CD4-positive, CD25-positive, alpha-beta regulatory T cell (primary cell): ENCODE data around the gene PTPN9. TPM values are rescaled to one million over a fixed set of nuclear protein-coding genes. Genes with fewer than 3 reads are reported as not detected.

Source experiments
- ATAC-seq, 2 donors: fragments of 150-1000 bp; cut with Tn5 transposase; one replicate each; pipeline ENCODE4 v1.10.0; 2021; ENCODE audit warnings: low read depth in 2 of 2, moderate number of reproducible peaks in 2 of 2, moderate library complexity in 1 of 2
- DNase-seq, 3 donors: peaks; one replicate each; pipeline versions ENCODE4 v3.0.0 to v3.0.0-alpha.2; 2012 to 2022; ENCODE audit warnings: mixed read lengths in 1 of 3
- H3K27ac ChIP-seq: one replicate; pipeline ENCODE4 v1.7.0; 2013; ENCODE audit warnings: mild to moderate bottlenecking, low read length; ENCODE audit not compliant: insufficient read depth, poor library complexity, severe bottlenecking
- H3K27me3 ChIP-seq: one replicate; pipeline ENCODE4 v1.7.0; 2013; ENCODE audit warnings: low read length; ENCODE audit not compliant: control insufficient read depth, insufficient read depth
- H3K36me3 ChIP-seq: one replicate; pipeline ENCODE4 v1.7.0; 2013; ENCODE audit warnings: mild to moderate bottlenecking, low read length, moderate library complexity; ENCODE audit not compliant: control insufficient read depth, insufficient read depth
- H3K4me1 ChIP-seq: 2 replicates; pipeline ENCODE4 v1.7.0; 2013; ENCODE audit warnings: mild to moderate bottlenecking, low read length; ENCODE audit not compliant: insufficient read depth, control insufficient read depth, poor library complexity, severe bottlenecking
- H3K4me3 ChIP-seq: one replicate; pipeline ENCODE4 v1.7.0; 2013; ENCODE audit warnings: low read depth, mild to moderate bottlenecking, low read length, moderate library complexity
- H3K9me3 ChIP-seq, 2 experiments: 1 replicate in 1 of 2; 2 replicates in 1 of 2; pipeline ENCODE4 v1.7.0; 2013; ENCODE audit warnings: low read length in 2 of 2, mild to moderate bottlenecking in 1 of 2, moderate library complexity in 1 of 2; ENCODE audit not compliant: control insufficient read depth in 2 of 2
- H3K27ac Mint-ChIP-seq, 3 donors: one replicate each; pipeline ENCODE4 v1.8.0; 2020 to 2022; ENCODE audit warnings: mild to moderate bottlenecking in 3 of 3, mixed read lengths in 3 of 3, moderate library complexity in 2 of 3
- H3K27me3 Mint-ChIP-seq: one replicate; pipeline ENCODE4 v1.8.0; 2022; ENCODE audit warnings: mild to moderate bottlenecking, mixed read lengths
- H3K36me3 Mint-ChIP-seq: one replicate; pipeline ENCODE4 v1.8.0; 2020; ENCODE audit warnings: mixed read lengths
- H3K4me1 Mint-ChIP-seq, 4 donors: one replicate each; pipeline ENCODE4 v1.8.0; 2020 to 2022; ENCODE audit warnings: mixed read lengths in 4 of 4, mild to moderate bottlenecking in 1 of 4
- H3K4me3 Mint-ChIP-seq, 4 donors: one replicate each; pipeline ENCODE4 v1.8.0; 2020 to 2022; ENCODE audit warnings: mild to moderate bottlenecking in 4 of 4, mixed read lengths in 4 of 4, moderate library complexity in 3 of 4
- H3K9me3 Mint-ChIP-seq, 7 donors: one replicate each; pipeline ENCODE4 v1.8.0; 2020 to 2022; ENCODE audit warnings: mixed read lengths in 7 of 7, mild to moderate bottlenecking in 3 of 7, moderate library complexity in 2 of 7
- polyA plus RNA-seq, 4 donors: library from polyadenylated mRNA; unstranded; fragments of 300-500 nt; fragmentation: Illumina TruSeq; gene quantifications; one replicate each; pipeline ENCODE4 v1.2.3, GENCODE V29; 2021
- total RNA-seq: library from RNA; stranded (reverse); gene quantifications from one replicate; pipeline ENCODE4 v1.2.3, GENCODE V29; 2022

Gene PTPN9
- total RNA-seq (24.7 TPM), polyA plus RNA-seq (10 to 100 TPM; 18.3 to 29.8 (median 23.3) TPM)

- H3K9me3 ChIP-seq = no peaks in the 10 kb centered on the region
- no peaks in the 10 kb centered on the region for H3K27me3 Mint-ChIP-seq
- peak within 1 kb of the TSS; percentile 89 for H3K4me3 ChIP-seq
- peak within 1 kb of the TSS; percentile 82 to 95 (median 95) for H3K27ac Mint-ChIP-seq
- peaks cover 0 to 4% (median 0%) of the 10 kb centered on the region in 7 donors for H3K9me3 Mint-ChIP-seq
- H3K4me3 Mint-ChIP-seq = peak within 1 kb of the TSS; percentile 93 to 98 (median 96)
- peaks cover 24% of the 10 kb centered on the region for H3K4me1 ChIP-seq
- H3K36me3 Mint-ChIP-seq = no peaks in the 10 kb centered on the region
- DNase-seq (peak; percentile 55 to 79 (median 64)), ATAC-seq (peak; percentile 81 to 83)
- H3K36me3 ChIP-seq = no peaks in the 10 kb centered on the region
- H3K27me3 ChIP-seq = no peaks in the 10 kb centered on the region
- H3K4me1 Mint-ChIP-seq = peaks cover 7 to 30% (median 19%) of the 10 kb centered on the region in 4 donors
- H3K27ac ChIP-seq = peak within 1 kb of the TSS; percentile 73
Measured at GRCh38 chr15:75578948-75579920, at the start of gene PTPN9. Gene PTPN9, minus strand, starts transcription at chr15:75579315. Its CDS starts 539 bp downstream, at chr15:75578776.

- peak within 1 kb of the TSS; percentile 80 for H3K4me3 ChIP-seq
Measured at GRCh38 chr15:75625542-75626347, 46.6 kb upstream of the PTPN9 start, which contains the start of gene SNUPN. Gene SNUPN, minus strand, starts transcription at chr15:75625725. Its CDS starts 4,674 bp downstream, at chr15:75621051.

GRCh38 chr15:75622505-75622904 is 43.4 kb upstream of the PTPN9 start:
- Histone ChIP-seq H3K27me3 (no peaks in the 10 kb centered on the region), H3K27ac (no peak overlapping the region)

More at GRCh38 chr15:75625542-75626347, 46.6 kb upstream of the PTPN9 start, which contains the start of gene SNUPN:
- DNase-seq = peak; percentile 87 to 98 (median 89)
- Mint-ChIP-seq H3K27ac (peak within 1 kb of the TSS; percentile 97 to 100 (median 99)), H3K4me1 (peaks cover 7 to 36% (median 26%) of the 10 kb centered on the region in 4 donors), H3K4me3 (peak within 1 kb of the TSS; percentile 95 to 99 (median 96)), H3K36me3 (peaks cover 3% of the 10 kb centered on the region), H3K9me3 (no peaks in the 10 kb centered on the region), H3K27me3 (no peaks in the 10 kb centered on the region)
- peak; percentile 94 to 95 for ATAC-seq
- Histone ChIP-seq H3K4me1 (peaks cover 16% of the 10 kb centered on the region), H3K9me3 (no peaks in the 10 kb centered on the region), H3K27me3 (no peaks in the 10 kb centered on the region), H3K27ac (peak within 1 kb of the TSS; percentile 97), H3K36me3 (no peaks in the 10 kb centered on the region)

GRCh38 chr15:75620841-75621391 is 41.8 kb upstream of the PTPN9 start:
- Mint-ChIP-seq H3K27me3 (no peaks in the 10 kb centered on the region), H3K9me3 (no peaks in the 10 kb centered on the region), H3K4me3 (peak overlapping the region in 3 of 4 donors; percentile 1 to 91 (median 26)), H3K36me3 (peaks cover 23% of the 10 kb centered on the region), H3K27ac (peak overlapping the region; percentile 29 to 69 (median 32)), H3K4me1 (peaks cover 7 to 37% (median 24%) of the 10 kb centered on the region in 4 donors)
- Histone ChIP-seq H3K4me1 (peaks cover 13% of the 10 kb centered on the region), H3K9me3 (no peaks in the 10 kb centered on the region), H3K4me3 (no peak overlapping the region), H3K27me3 (no peaks in the 10 kb centered on the region), H3K36me3 (peaks cover 30% of the 10 kb centered on the region), H3K27ac (no peak overlapping the region)
- no peak for DNase-seq
- ATAC-seq = no peak

More at GRCh38 chr15:75622505-75622904, 43.4 kb upstream of the PTPN9 start:
- ATAC-seq = no peak
- no peaks in the 10 kb centered on the region for H3K9me3 Mint-ChIP-seq
- H3K4me1 Mint-ChIP-seq = peaks cover 7 to 45% (median 31%) of the 10 kb centered on the region in 4 donors
- H3K27ac Mint-ChIP-seq = peak overlapping the region in 2 of 3 donors; percentile 25 to 67
- peaks cover 11% of the 10 kb centered on the region for H3K36me3 Mint-ChIP-seq
- H3K27me3 Mint-ChIP-seq = no peaks in the 10 kb centered on the region
- no peak for DNase-seq
- peak overlapping the region in 1 of 4 donors; percentile 63 for H3K4me3 Mint-ChIP-seq
- Histone ChIP-seq H3K36me3 (peaks cover 17% of the 10 kb centered on the region), H3K4me1 (peaks cover 21% of the 10 kb centered on the region), H3K9me3 (no peaks in the 10 kb centered on the region), H3K4me3 (no peak overlapping the region)

- H3K27me3 Mint-ChIP-seq = no peaks in the 10 kb centered on the region
- ATAC-seq = no peak
Measured at GRCh38 chr15:75620058-75620820, 41.1 kb upstream of the PTPN9 start.

GRCh38 chr15:75616766-75617165 is 37.7 kb upstream of the PTPN9 start:
- Mint-ChIP-seq H3K27me3 (no peaks in the 10 kb centered on the region), H3K9me3 (no peaks in the 10 kb centered on the region), H3K4me3 (no peak overlapping the region), H3K27ac (peak overlapping the region in 1 of 3 donors; percentile 44), H3K36me3 (peaks cover 48% of the 10 kb centered on the region), H3K4me1 (peaks cover 0 to 19% (median 18%) of the 10 kb centered on the region in 4 donors)
- Histone ChIP-seq H3K27ac (no peak overlapping the region), H3K4me1 (peaks cover 9% of the 10 kb centered on the region), H3K9me3 (no peaks in the 10 kb centered on the region), H3K36me3 (peaks cover 60% of the 10 kb centered on the region), H3K27me3 (no peaks in the 10 kb centered on the region), H3K4me3 (no peak overlapping the region)
- ATAC-seq (no peak), DNase-seq (no peak)

More at GRCh38 chr15:75620058-75620820, 41.1 kb upstream of the PTPN9 start:
- Histone ChIP-seq H3K9me3 (no peaks in the 10 kb centered on the region), H3K27me3 (no peaks in the 10 kb centered on the region), H3K36me3 (peaks cover 35% of the 10 kb centered on the region), H3K4me1 (peaks cover 9% of the 10 kb centered on the region), H3K27ac (no peak overlapping the region), H3K4me3 (no peak overlapping the region)
- Mint-ChIP-seq H3K9me3 (no peaks in the 10 kb centered on the region), H3K36me3 (peaks cover 27% of the 10 kb centered on the region), H3K27ac (peak overlapping the region; percentile 22 to 69 (median 40)), H3K4me3 (peak overlapping the region in 1 of 4 donors; percentile 1), H3K4me1 (peaks cover 7 to 34% (median 23%) of the 10 kb centered on the region in 4 donors)
- DNase-seq = no peak
